ACC112 (cell line): Measurements from ENCODE around the gene TNFRSF8.
"Not testable (repeated sequence)": the region's sequence is repeated elsewhere in the genome, so short reads cannot be mapped to it uniquely, and the experiment has no call there.

Experiments used
- H2AFZ ChIP-seq: fragments of 200-600 bp; sonication (generic); one replicate; pipeline ENCODE4 v1.6.0; 2017; ENCODE audit warnings: antibody characterized with exemption, low read length; ENCODE audit not compliant: unreplicated experiment
- H3K27ac ChIP-seq: fragments of 200-600 bp; sonication (generic); 2 replicates; pipeline ENCODE4 v1.5.1; 2014; ENCODE audit warnings: low read depth, mild to moderate bottlenecking, antibody characterized with exemption, low read length, moderate library complexity
- H3K27me3 ChIP-seq: fragments of 200-600 bp; sonication (generic); 2 replicates; pipeline ENCODE4 v1.6.1; 2014; ENCODE audit warnings: mild to moderate bottlenecking, antibody characterized with exemption, low read length, moderate library complexity, mixed read lengths; ENCODE audit not compliant: insufficient read depth
- H3K36me3 ChIP-seq: fragments of 200-600 bp; sonication (generic); 2 replicates; pipeline ENCODE4 v1.6.1; 2016; ENCODE audit warnings: mild to moderate bottlenecking, antibody characterized with exemption, low read length, moderate library complexity, mixed read lengths; ENCODE audit not compliant: insufficient read depth
- H3K4me1 ChIP-seq: fragments of 200-600 bp; sonication (generic); one replicate; pipeline ENCODE4 v1.6.1; 2016; ENCODE audit warnings: low read length, mixed read lengths; ENCODE audit not compliant: insufficient read depth, unreplicated experiment, control insufficient read depth
- H3K4me3 ChIP-seq: fragments of 200-600 bp; sonication (generic); 2 replicates; pipeline ENCODE4 v1.5.1; 2014; ENCODE audit warnings: mild to moderate bottlenecking, low read depth, low read length
- H3K79me2 ChIP-seq: fragments of 200-600 bp; sonication (generic); one replicate; pipeline ENCODE4 v1.6.0; 2016; ENCODE audit warnings: low read length; ENCODE audit not compliant: control insufficient read depth, unreplicated experiment, insufficient read depth

The TNFRSF8 gene

DNA sequence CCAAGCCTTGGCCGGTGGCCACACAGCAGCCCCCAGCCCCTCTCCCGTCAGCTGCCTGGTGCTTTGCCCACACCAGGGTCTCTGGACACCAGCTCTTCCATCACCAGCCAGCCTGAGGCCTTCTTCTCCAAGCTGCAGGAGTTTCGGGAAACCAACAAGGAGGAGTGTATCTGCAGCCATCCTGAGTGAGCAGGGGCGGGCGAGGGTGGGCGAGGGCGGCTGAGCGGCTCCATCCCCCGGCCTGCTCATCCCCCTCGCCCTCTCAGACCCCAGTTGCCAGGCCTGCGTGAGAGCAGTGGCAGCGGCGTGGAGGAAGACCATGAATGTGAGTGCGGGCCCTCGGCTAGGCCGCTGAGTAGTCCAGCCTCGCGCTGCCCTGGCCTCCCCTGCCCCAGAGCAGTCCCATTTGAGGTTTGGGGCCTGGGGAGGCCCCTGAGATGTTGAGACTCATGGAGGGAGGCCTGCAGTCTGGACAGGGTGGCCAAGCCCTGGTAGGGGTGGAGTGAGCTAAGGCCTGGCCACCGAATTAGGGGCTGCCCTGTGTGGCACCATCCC is 34.1 kb upstream of the TNFRSF8 start:
- Histone ChIP-seq H2AFZ (no peak overlapping the region), H3K27me3 (no peaks in the 10 kb centered on the region), H3K36me3 (no peaks in the 10 kb centered on the region), H3K4me1 (no peaks in the 10 kb centered on the region), H3K27ac (no peak overlapping the region), H3K79me2 (no peaks in the 10 kb centered on the region), H3K4me3 (no peak overlapping the region)

DNA sequence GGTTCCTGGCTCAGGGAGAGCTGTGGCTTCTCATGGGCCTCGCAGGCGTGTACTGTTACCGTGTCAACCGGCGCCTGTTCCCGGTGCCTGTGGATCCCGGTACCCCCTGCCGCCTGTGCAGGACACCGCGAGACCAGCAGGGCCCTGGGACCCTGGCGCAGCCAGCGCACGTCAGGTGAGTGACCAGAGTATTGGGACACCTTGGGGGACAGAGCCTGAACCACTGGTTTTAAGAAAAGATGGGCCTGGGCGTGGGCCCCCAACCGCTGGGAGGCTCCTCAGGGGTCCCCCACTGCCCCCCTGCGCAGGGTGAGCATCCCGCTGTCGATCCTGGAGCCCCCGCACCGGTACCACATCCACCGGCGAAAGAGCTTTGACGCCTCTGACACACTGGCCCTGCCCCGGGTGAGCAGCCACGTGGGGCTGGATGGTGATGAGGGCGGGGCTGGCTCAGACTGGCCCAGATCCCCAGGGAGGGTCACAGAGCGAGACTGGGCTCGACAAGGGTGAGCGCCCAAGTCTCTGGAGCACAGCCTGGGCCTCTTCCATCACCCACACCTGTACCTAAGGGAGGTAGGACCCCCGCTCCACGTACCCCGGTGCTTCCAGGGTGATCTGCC is 33.3 kb upstream of the TNFRSF8 start:
- Histone ChIP-seq H3K36me3 (no peaks in the 10 kb centered on the region), H3K27ac (no peak overlapping the region), H3K27me3 (no peaks in the 10 kb centered on the region), H3K79me2 (no peaks in the 10 kb centered on the region), H3K4me3 (no peak overlapping the region), H2AFZ (no peak overlapping the region), H3K4me1 (no peaks in the 10 kb centered on the region)

DNA sequence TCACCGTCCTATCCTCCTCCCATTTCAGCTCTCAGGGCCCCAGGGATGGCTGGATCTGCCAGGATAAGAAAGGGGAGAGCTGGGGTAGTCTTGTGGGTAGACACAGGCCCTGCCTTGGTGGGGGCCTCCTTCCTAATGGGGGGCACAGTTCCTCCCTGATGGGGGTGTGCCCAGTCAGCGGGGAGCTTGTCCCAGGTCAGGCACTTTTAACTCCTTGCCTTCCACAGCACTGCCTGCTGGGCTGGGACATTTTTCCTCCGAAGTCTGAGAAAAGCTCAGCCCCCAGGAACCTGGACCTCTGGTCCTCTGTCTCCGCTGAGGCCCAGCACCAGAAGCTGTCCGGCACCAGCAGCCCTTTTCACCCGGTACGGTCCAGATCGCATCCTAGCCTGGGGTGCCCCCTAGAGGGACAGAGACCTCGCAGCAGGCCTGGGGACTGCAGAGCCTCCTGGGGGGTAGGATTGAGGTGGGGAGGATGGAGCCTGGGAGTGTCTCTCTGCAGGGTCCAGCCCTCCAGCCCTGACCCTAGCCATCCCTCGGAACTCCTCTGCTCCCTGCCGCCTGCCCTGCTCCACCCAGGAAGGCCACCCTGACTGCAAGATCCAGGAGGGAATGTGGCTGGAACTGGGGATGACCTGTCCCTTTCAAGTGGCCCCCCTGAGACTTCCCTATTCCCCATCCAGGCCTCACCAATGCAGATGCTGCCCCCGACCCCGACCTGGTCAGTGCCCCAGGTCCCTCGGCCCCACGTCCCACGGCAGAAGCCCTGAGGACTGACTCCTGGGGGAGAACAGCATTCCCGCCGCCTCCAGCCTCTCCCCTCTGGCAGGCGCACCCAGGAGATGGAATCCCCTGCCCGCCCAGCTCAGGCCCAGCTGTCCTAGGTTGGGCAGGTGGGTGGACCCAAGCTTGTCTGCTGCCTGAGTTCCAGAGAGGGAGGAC is 31.8 kb upstream of the TNFRSF8 start:
- Histone ChIP-seq H3K4me1 (no peaks in the 10 kb centered on the region), H3K79me2 (no peaks in the 10 kb centered on the region), H2AFZ (no peak overlapping the region), H3K36me3 (no peaks in the 10 kb centered on the region), H3K4me3 (no peak overlapping the region), H3K27ac (no peak overlapping the region), H3K27me3 (no peaks in the 10 kb centered on the region)

DNA sequence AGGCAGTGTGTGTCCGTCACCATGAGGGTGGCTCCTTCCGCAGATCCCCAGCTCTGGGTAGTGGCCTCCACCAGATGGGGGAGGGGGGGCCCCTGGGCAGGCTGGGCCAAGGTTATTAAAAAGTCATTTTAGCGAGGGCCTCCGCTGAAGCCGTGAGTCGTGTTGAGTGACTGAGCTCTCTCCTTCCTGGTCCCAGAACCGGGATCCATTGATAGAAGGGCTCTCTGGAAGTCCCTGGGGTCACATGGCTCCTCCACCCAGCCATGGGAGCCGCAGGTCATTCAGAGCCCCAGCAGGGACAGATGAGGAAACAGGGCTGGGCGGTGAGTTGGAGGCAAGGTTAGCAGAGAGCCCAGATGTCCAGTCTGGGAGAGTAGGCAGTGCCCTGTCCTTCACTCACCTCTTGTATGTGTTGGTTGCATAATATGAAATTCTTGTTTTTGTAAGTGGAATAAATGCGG is 30.9 kb upstream of the TNFRSF8 start:
- H2AFZ ChIP-seq = no peak overlapping the region
- no peaks in the 10 kb centered on the region for H3K36me3 ChIP-seq
- H3K27ac ChIP-seq = no peak overlapping the region
- H3K4me1 ChIP-seq = no peaks in the 10 kb centered on the region
- H3K27me3 ChIP-seq = no peaks in the 10 kb centered on the region
- H3K4me3 ChIP-seq = no peak overlapping the region
- no peaks in the 10 kb centered on the region for H3K79me2 ChIP-seq

DNA sequence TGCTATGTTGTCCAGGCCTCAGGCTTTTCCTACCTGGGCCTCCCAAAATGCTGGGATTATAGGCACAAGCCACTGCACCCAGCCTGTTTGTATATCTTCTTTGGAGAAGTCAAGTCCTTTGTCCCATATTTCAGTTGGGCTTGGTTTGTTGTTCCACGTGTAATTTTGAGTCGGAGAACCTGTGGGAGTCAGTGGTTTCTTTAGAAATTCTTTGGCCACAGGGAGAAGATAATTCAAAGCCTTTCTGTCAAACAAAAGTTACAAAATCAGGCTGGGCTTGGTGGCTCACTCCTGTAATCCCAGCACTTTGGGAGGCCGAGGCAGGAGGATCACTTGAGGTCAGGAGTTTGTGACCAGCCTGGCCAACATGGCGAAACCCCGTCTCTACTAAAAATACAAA is 29.7 kb upstream of the TNFRSF8 start:
- H2AFZ ChIP-seq, H3K79me2 ChIP-seq, H3K27ac ChIP-seq, H3K36me3 ChIP-seq, H3K4me3 ChIP-seq, H3K4me1 ChIP-seq, H3K27me3 ChIP-seq: not testable (repeated sequence)

DNA sequence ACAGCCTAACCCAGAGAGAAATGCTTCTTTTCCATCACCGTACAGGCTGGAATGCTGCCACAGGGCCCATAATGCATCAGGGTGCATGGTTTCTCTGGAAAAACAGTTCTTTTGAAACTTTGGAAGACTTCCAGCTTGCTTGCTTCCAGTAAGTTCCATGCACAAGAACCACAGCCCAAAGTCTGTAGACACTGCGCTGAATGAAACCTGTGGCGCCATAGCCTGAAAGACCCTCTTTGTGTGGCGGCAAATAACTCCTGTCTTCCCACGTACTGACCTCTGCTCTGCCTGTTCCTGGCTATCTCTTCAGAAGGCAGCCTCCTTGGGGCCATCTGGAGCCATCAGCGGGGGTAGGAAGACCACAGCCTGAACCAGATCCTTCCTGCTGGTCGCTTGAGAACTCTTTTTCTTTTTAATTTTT is 28.7 kb upstream of the TNFRSF8 start:
- no peaks in the 10 kb centered on the region for H3K4me1 ChIP-seq
- no peaks in the 10 kb centered on the region for H3K36me3 ChIP-seq
- no peak overlapping the region for H2AFZ ChIP-seq
- no peaks in the 10 kb centered on the region for H3K27me3 ChIP-seq
- no peak overlapping the region for H3K4me3 ChIP-seq
- no peak overlapping the region for H3K27ac ChIP-seq
- no peaks in the 10 kb centered on the region for H3K79me2 ChIP-seq

DNA sequence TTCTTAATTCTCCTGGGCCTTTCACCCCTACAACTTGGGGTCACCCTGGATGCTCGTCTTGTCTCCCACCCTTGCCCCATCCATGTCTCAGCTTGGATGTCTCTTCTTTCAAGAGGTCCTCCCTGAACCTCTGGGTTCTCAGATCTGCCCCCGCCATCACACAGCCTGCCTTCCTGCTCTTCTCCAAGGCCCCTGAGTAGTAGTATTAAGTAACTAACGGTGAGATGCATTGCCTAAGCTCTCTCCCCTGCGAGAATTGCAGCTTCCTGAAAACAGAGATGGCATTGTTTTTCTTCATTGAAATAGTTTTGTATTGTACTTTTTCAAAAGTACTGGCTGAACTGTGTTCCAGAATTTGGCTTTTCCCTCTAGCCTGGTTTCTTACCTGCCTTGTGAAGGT is 27.8 kb upstream of the TNFRSF8 start:
- Histone ChIP-seq H3K4me1 (peaks cover 1% of the 10 kb centered on the region), H3K27ac (no peak overlapping the region)

DNA sequence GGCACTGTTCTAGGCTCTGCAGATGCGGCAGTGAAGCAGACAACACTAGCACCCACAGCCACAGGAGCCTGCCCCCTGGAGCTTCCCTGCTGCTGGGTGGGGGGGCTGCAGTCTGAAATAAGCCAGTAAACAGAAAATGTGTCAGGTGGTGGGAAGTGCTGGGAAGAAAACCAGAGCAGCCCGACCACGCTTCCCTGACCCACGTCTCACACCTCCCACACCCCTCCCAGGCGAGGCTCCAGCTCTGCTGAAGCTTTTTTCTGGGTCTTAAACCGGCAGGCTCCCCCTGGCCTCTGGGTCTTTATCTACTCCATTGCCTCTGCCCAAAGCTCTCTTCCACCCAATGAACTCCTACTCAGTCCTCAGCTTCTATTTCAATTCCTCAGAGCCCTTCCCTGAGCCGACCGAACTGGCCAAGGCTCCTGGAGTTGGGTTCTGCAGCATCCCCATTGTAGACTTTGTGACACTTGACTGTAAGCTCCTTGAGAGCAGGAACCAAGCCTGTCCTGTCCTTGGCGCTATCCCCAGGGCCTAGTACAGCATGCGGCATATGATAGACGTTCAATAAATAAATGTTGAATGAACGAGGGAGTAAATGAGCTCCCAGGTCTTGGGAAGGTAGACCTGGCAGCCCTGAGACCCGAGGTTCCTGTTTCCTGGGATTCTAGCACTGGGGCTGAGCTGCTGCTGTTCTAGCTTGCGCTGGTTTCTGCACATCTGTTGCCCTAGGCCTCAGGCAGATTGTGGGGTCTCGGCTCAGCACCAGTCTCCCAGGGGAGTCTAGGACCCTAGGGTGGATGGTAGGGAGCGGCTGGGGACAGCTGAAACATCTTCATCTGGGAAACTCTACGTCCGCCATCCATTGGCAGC is 25.4 kb upstream of the TNFRSF8 start:
- no peak overlapping the region for H3K4me3 ChIP-seq
- H3K27ac ChIP-seq = no peak overlapping the region
- H3K79me2 ChIP-seq = no peaks in the 10 kb centered on the region
- H3K27me3 ChIP-seq = no peaks in the 10 kb centered on the region
- no peak overlapping the region for H2AFZ ChIP-seq
- H3K4me1 ChIP-seq = peaks cover 7% of the 10 kb centered on the region
- no peaks in the 10 kb centered on the region for H3K36me3 ChIP-seq

More for the DNA sequence above, 27.8 kb upstream of the TNFRSF8 start:
- Histone ChIP-seq H2AFZ (no peak overlapping the region), H3K4me3 (no peak overlapping the region), H3K36me3 (no peaks in the 10 kb centered on the region), H3K79me2 (no peaks in the 10 kb centered on the region), H3K27me3 (no peaks in the 10 kb centered on the region)

DNA sequence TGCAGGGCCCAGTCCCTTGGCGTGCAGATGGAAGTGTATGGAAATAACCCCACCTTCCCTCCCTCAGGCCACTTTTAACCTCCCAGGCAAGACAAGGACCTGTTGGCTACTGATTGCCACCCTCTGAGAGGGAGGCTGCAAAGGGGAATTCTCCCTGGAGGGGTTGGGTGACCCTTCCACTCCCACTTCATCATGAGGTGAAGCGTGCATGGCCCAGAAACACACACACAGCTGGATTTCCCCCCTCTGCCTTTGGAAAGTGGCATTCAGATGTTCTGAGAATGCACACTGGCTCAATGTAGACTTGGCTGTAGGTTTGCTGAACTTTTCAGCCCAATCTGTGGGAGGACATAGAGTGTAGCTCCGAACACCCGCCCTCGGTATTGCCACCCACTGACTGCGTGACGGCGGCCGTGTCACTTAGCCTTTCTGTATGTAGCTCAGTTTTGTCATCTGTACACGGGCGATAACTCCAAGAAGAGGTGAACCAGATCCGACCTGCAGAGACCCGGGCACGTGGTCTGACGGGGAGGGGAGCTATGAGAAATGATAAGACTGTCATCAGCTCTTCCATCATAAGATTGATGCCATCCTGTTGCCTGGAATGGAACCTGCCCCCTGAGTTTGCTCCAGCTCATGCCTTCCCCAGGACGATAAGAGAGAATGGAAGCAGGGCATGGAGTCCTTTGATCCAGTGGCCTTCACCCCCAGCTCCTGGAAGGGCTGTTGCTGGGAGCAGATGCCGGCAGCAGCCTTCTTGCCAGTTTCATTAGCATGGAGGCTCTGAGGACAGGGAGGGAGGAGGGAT is 24.5 kb upstream of the TNFRSF8 start:
- Histone ChIP-seq H2AFZ (no peak overlapping the region), H3K27ac (no peak overlapping the region)

DNA sequence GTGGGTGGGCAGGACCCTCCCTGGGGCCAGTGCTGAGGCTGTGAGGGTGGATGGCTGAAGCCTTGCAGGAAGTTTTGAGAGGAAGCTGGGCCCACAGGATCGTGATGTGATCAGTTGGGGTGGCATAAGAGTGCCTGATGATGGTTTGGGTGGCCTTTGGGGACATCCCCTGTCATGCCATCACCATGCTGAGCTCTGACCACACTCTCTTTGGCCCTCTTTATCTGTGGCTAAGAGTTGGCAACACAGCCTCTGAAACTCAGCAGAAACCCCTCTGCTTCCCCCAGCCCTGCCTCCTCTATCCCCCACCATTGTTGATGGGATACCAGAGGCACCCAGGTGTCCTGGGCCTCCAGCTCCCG is 24.0 kb upstream of the TNFRSF8 start:
- Histone ChIP-seq H3K27me3 (no peaks in the 10 kb centered on the region), H3K27ac (no peak overlapping the region), H2AFZ (no peak overlapping the region), H3K36me3 (no peaks in the 10 kb centered on the region), H3K4me3 (no peak overlapping the region), H3K4me1 (peaks cover 7% of the 10 kb centered on the region), H3K79me2 (no peaks in the 10 kb centered on the region)

More for the DNA sequence above, 24.5 kb upstream of the TNFRSF8 start:
- H3K27me3 ChIP-seq = no peaks in the 10 kb centered on the region
- peaks cover 7% of the 10 kb centered on the region for H3K4me1 ChIP-seq
- no peaks in the 10 kb centered on the region for H3K79me2 ChIP-seq
- no peaks in the 10 kb centered on the region for H3K36me3 ChIP-seq
- no peak overlapping the region for H3K4me3 ChIP-seq
